Measurements from ENCODE around the gene OR10J1.

OR10J1 gene

DNA sequence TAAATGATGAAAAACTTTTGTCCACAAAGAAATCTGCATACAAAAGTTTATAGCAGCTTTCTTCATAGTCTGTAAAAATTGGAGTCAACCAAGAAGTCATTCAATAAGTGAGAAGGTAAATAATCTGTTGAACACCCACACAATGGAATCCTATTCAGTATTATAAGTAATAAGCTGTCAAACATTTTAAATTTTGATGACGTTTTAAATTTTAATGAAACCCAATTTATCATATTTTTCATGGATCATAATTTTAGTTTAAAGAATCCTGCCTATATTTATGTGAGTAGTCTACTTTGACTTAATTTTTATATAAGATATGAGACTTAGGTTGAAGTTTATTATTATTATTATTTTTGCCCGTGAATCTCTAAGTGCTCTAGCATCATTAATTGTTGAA lies 20.0 kb downstream of the OR10J1 start:
- H3K36me3 Mint-ChIP-seq: no peaks in the 10 kb centered on the region
- CTCF ChIA-PET: no interaction called here

DNA sequence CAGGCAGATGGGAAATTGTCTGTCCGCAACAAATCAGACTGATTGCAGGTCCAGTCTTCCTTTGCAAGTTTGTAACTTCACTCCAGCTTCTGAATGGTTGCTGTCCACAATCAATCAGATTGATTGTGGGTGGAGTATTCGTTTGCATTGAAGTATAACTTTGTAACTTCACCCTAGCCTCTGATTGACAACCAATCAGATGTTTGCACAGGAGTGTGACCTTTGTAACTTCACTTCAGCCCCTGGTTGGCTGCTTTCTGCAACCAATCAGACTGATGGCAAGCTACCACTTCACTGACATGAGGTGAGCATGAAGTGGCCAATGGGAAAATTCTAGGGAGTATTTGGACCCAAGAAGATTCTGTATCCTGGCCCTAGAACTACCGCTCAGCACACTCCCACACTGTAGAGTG lies 25.7 kb downstream of the OR10J1 start:
- Mint-ChIP-seq H3K27ac (no peak overlapping the region), H3K4me3 (no peak overlapping the region), H3K9me3 (peaks cover 17% of the 10 kb centered on the region), H3K36me3 (no peaks in the 10 kb centered on the region), H3K4me1 (no peaks in the 10 kb centered on the region), H3K27me3 (no peaks in the 10 kb centered on the region)
- CTCF ChIA-PET: no interaction called here
- DNase-seq: no peak

More for the DNA sequence above, 20.0 kb downstream of the OR10J1 start:
- no peak overlapping the region for H3K4me3 Mint-ChIP-seq
- H3K9me3 Mint-ChIP-seq: peaks cover 15% of the 10 kb centered on the region
- H3K27me3 Mint-ChIP-seq: no peaks in the 10 kb centered on the region
- H3K27ac Mint-ChIP-seq: no peak overlapping the region
- H3K4me1 Mint-ChIP-seq: no peaks in the 10 kb centered on the region
- no peak for DNase-seq

DNA sequence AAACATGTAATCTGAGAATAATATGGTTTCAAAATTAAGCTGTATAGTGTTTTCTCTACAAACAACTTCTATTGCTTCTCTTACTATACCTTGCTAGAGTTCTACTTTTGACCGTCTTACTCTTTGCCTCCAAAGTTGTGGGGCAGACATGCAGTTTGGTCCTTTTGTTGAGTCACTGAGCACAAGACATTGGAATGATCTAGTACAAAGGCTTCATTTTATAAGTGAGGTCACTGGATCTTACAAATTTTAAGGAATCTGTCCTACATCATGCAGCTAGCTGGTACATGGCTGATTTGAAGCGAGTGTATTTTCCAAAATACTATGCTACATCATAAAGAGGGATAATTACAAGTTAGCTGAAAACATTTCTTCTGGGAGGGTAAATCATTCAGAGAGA lies 28.8 kb downstream of the OR10J1 start:
- peaks cover 3% of the 10 kb centered on the region for H3K9me3 Mint-ChIP-seq
- H3K27me3 Mint-ChIP-seq: no peaks in the 10 kb centered on the region
- DNase-seq: no peak
- no peaks in the 10 kb centered on the region for H3K4me1 Mint-ChIP-seq
- H3K4me3 Mint-ChIP-seq: no peak overlapping the region
- H3K36me3 Mint-ChIP-seq: no peaks in the 10 kb centered on the region
- CTCF ChIA-PET: no interaction called here
- no peak overlapping the region for H3K27ac Mint-ChIP-seq

DNA sequence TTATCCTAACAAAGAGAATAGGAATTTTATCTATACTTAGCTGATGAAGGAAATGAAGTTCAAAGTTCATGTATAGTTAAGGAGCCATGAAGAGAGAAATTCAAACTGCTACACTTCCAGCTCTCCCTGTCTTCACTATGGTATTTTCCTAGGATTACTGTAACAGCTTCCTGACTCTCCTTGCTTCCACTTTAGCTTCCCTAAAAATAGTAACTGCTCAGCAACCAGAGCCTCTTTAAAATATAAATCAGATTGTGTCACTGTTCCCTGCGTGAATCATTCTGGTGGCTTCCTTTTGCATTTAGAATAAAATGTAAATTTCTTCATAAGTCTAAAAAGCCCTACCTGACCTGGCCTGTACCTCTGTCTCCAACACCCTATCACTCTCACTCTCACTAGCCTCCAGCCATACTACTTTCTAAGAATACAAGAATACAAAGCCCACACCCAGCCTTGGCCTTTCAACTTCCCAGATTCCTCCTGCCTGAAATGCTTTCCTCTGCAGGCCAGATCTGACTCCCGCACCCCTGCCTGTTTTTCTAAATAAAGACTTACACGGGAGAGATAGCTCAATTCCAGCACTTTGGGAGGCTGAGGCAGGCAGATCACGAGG lies 30.5 kb downstream of the OR10J1 start:
- CTCF ChIA-PET: no interaction called here
- no peak for DNase-seq
- H3K4me1 Mint-ChIP-seq: no peaks in the 10 kb centered on the region

DNA sequence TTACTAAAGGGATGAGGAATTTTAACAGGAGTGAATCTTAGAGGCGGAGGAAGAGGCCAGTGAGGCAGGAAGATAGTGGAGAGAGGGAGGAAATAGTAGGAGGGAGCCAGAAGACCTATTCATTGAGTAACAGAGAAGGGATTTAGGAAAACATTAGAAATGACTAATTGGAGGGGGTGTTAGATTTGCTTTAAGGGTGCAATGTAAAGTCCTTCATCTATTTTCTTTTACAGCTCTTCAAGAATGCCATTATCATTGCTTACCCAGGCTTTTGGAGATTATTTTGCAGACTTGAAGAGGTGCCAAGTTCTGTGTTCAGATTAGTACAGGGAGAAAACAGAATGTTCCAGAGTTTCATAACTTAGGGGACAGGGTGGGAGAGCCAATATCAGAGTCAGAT lies 33.8 kb downstream of the OR10J1 start:
- Mint-ChIP-seq H3K4me3 (no peak overlapping the region), H3K27ac (no peak overlapping the region), H3K4me1 (no peaks in the 10 kb centered on the region), H3K9me3 (no peaks in the 10 kb centered on the region), H3K27me3 (no peaks in the 10 kb centered on the region), H3K36me3 (no peaks in the 10 kb centered on the region)
- DNase-seq: no peak
- CTCF ChIA-PET: no interaction called here

More for the DNA sequence above, 30.5 kb downstream of the OR10J1 start:
- no peaks in the 10 kb centered on the region for H3K27me3 Mint-ChIP-seq
- H3K9me3 Mint-ChIP-seq: peaks cover 1% of the 10 kb centered on the region
- no peaks in the 10 kb centered on the region for H3K36me3 Mint-ChIP-seq
- no peak overlapping the region for H3K4me3 Mint-ChIP-seq
- H3K27ac Mint-ChIP-seq: no peak overlapping the region

DNA sequence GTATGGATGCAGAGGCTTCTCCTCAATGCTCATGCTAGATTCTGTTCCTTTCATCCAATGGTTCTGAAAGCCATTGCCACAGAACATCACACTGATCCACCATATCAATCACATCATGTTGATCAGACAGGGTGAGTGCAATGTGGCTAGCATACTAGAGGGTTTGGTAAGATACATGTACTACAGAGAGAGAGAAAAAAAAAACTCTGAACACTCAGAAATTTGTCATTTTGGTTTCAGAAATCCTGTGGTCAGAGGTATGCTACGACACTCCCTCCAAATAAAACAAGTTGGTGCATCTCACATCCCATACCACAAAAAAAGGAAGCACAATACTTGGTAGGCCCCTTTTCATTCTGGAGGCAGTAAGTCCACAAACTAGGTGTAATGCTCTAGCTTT lies 35.4 kb downstream of the OR10J1 start:
- no peak overlapping the region for H3K4me3 Mint-ChIP-seq
- H3K4me1 Mint-ChIP-seq: no peaks in the 10 kb centered on the region
- H3K9me3 Mint-ChIP-seq: no peaks in the 10 kb centered on the region
- DNase-seq: no peak
- H3K27me3 Mint-ChIP-seq: no peaks in the 10 kb centered on the region
- H3K36me3 Mint-ChIP-seq: no peaks in the 10 kb centered on the region
- no peak overlapping the region for H3K27ac Mint-ChIP-seq
- CTCF ChIA-PET: no interaction called here

DNA sequence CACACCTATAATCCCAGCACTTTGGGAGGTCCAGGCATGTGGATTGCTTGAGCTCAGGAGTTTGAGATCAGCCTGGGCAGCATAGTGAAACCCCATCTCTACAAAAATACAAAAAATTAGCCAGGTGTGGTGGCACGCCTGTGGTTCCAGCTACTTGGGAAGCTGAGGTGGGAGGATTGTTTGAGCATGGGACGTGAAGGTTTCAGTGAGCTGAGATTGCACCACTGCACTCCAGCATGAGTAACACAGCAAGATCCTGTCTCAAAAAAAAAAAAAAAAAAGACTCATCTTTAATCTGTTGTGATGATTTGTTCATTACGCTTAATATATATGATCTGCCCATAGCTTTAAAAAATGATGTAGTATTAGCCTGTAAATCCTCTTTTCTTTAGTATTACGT lies 44.0 kb downstream of the OR10J1 start:
- no peak overlapping the region for H3K4me3 Mint-ChIP-seq
- H3K27ac Mint-ChIP-seq: no peak overlapping the region
- no peak for DNase-seq
- no peaks in the 10 kb centered on the region for H3K27me3 Mint-ChIP-seq
- H3K9me3 Mint-ChIP-seq: peaks cover 5% of the 10 kb centered on the region
- H3K4me1 Mint-ChIP-seq: no peaks in the 10 kb centered on the region
- no peaks in the 10 kb centered on the region for H3K36me3 Mint-ChIP-seq
- CTCF ChIA-PET: interaction anchor here (0.6 kb wide), 1 partner anchor 34 kb away, joined by 4 read pairs; no protein-coding TSS in a partner anchor

Data from activated naive CD4-positive, alpha-beta T cell treated with anti-CD3 and anti-CD28 coated beads, Interleukin-2, amount 10 ng/mL, durations not matched to agents 7 days and 5 days (primary cell).